Endothelial cell (in vitro differentiated cells): ENCODE data around the gene CYB561D2. TPM values are rescaled to one million over a fixed set of nuclear protein-coding genes. Genes with fewer than 3 reads are reported as not detected.

ENCODE experiments used
- DNase-seq: peaks from one replicate; pipeline ENCODE4 v3.0.0; 2021; ENCODE audit warnings: low spot score
- H3K27ac Mint-ChIP-seq: one replicate; pipeline ENCODE4 v1.8.0; 2021; ENCODE audit warnings: mixed read lengths, inconsistent platforms; ENCODE audit not compliant: unreplicated experiment
- H3K27me3 Mint-ChIP-seq: one replicate; pipeline ENCODE4 v1.8.0; 2021; ENCODE audit warnings: mild to moderate bottlenecking, moderate library complexity, mixed read lengths, inconsistent platforms; ENCODE audit not compliant: unreplicated experiment
- H3K36me3 Mint-ChIP-seq: one replicate; pipeline ENCODE4 v1.8.0; 2021; ENCODE audit warnings: mild to moderate bottlenecking, low read depth, mixed read lengths, inconsistent platforms; ENCODE audit not compliant: unreplicated experiment
- H3K4me1 Mint-ChIP-seq: one replicate; pipeline ENCODE4 v1.8.0; 2021; ENCODE audit warnings: mild to moderate bottlenecking, mixed read lengths, inconsistent platforms; ENCODE audit not compliant: unreplicated experiment
- H3K4me3 Mint-ChIP-seq: one replicate; pipeline ENCODE4 v1.8.0; 2021; ENCODE audit warnings: mild to moderate bottlenecking, mixed read lengths, inconsistent platforms; ENCODE audit not compliant: unreplicated experiment
- H3K9me3 Mint-ChIP-seq: one replicate; pipeline ENCODE4 v1.8.0; 2021; ENCODE audit warnings: mixed read lengths, inconsistent platforms; ENCODE audit not compliant: unreplicated experiment
- total RNA-seq: library from RNA; stranded (reverse); fragmentation: NEBNext Ultra II Directional; extraction: Animal tissue kit (Norgen Biotek cat#: 25700); gene quantifications from one replicate; pipeline ENCODE4 v1.2.1, GENCODE V29; 2021; ENCODE audit not compliant: unreplicated experiment
- TF ChIP-seq, protein P1 (sequence below): fragments of 200-600 bp; sonication (generic); IDR thresholded peaks from one replicate; pipeline ENCODE4 v1.5.0; 2021; ENCODE audit warnings: antibody characterized with exemption; ENCODE audit not compliant: unreplicated experiment

CYB561D2 gene
- total RNA-seq, 1 donor from 2014 or later: 5.5 TPM

- H3K27ac Mint-ChIP-seq: peak overlapping the region; percentile 70
- no peaks in the 10 kb centered on the region for H3K9me3 Mint-ChIP-seq
- H3K4me3 Mint-ChIP-seq: peak overlapping the region; percentile 96
- DNase-seq: no peak
- peaks cover 46% of the 10 kb centered on the region for H3K4me1 Mint-ChIP-seq
- peaks cover 26% of the 10 kb centered on the region for H3K27me3 Mint-ChIP-seq
- TF ChIP-seq, protein P1, sequence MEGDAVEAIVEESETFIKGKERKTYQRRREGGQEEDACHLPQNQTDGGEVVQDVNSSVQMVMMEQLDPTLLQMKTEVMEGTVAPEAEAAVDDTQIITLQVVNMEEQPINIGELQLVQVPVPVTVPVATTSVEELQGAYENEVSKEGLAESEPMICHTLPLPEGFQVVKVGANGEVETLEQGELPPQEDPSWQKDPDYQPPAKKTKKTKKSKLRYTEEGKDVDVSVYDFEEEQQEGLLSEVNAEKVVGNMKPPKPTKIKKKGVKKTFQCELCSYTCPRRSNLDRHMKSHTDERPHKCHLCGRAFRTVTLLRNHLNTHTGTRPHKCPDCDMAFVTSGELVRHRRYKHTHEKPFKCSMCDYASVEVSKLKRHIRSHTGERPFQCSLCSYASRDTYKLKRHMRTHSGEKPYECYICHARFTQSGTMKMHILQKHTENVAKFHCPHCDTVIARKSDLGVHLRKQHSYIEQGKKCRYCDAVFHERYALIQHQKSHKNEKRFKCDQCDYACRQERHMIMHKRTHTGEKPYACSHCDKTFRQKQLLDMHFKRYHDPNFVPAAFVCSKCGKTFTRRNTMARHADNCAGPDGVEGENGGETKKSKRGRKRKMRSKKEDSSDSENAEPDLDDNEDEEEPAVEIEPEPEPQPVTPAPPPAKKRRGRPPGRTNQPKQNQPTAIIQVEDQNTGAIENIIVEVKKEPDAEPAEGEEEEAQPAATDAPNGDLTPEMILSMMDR: no peak
- H3K36me3 Mint-ChIP-seq: peaks cover 42% of the 10 kb centered on the region
Measured at GRCh38 chr3:50318615-50319014, 32.0 kb upstream of the CYB561D2 start.

DNA sequence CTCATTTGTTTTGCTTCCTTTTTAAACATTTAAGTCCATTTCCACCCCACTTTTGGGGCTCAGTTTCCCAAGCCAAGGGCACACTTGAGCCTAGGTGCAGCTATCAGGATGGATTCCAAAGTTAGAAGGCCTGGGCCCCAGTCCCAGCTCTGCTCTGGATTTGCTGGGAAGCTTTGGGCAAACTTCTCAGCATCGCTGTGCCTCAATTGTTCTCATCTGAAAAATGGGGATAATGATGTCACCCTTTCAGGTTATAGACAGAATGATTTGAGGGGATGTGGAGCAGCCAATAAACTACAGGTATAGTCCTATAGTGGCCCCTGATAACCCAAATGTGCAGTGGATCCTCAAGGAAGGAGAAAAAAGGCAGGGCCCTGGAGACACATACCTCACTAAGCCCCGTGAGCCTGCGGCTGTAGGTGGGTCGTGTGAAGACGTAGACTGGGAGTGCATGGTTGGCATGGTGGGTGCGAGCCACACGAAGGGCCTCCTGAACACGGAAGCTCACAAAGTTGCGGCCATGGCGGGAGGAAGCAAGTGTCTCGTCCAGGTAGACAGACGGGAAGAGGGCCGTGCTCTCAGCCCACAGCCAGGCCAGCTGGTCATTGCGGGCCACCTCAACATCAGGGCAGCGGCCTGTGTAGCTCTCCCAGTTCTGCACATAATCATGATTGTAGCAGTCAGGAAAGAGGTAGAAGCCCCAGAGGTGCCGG is 31.3 kb upstream of the CYB561D2 start:
- H3K27me3 Mint-ChIP-seq: peaks cover 26% of the 10 kb centered on the region

GRCh38 chr3:50319894-50320625 is 30.6 kb upstream of the CYB561D2 start:
- no peaks in the 10 kb centered on the region for H3K9me3 Mint-ChIP-seq
- peaks cover 41% of the 10 kb centered on the region for H3K36me3 Mint-ChIP-seq
- H3K4me1 Mint-ChIP-seq: peaks cover 55% of the 10 kb centered on the region
- H3K27me3 Mint-ChIP-seq: peaks cover 26% of the 10 kb centered on the region
- H3K27ac Mint-ChIP-seq: peak overlapping the region; percentile 77
- TF ChIP-seq, protein P1: no peak
- H3K4me3 Mint-ChIP-seq: peak overlapping the region; percentile 96
- DNase-seq: peak; percentile 4

More for the DNA sequence above, 31.3 kb upstream of the CYB561D2 start:
- peaks cover 49% of the 10 kb centered on the region for H3K4me1 Mint-ChIP-seq
- peaks cover 36% of the 10 kb centered on the region for H3K36me3 Mint-ChIP-seq
- no peak for DNase-seq
- no peaks in the 10 kb centered on the region for H3K9me3 Mint-ChIP-seq
- TF ChIP-seq, protein P1: no peak
- H3K27ac Mint-ChIP-seq: peak overlapping the region; percentile 50
- H3K4me3 Mint-ChIP-seq: peak overlapping the region; percentile 96

DNA sequence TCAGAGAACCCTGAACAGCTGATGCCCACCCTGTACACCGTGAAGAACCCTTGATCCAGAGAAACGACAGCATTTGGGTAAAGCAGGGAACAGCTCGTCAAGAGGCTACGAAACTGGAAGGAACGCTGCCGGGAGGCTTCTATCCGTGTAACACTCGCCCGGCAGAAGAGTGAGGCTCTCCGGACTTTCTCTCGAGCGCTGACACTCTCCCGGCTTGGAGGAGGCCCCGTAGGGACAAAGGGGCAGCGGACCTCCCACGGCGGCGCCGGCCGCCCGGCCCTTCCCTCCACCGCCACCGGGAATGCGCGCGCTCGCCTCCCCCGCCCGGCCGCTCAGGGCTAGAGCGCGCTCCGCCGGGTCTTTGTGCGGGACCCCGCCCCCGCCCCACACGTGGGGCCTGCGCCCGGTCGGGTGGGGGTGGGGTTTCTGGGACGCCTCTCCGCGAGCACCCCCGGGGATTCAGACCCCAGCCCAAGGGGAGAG is 29.8 kb upstream of the CYB561D2 start:
- peaks cover 52% of the 10 kb centered on the region for H3K4me1 Mint-ChIP-seq
- TF ChIP-seq, protein P1: no peak

More for the DNA sequence above, 29.8 kb upstream of the CYB561D2 start:
- peak overlapping the region; percentile 77 for H3K27ac Mint-ChIP-seq
- peak; percentile 65 for DNase-seq
- peak overlapping the region; percentile 96 for H3K4me3 Mint-ChIP-seq
- H3K36me3 Mint-ChIP-seq: peaks cover 36% of the 10 kb centered on the region
- no peaks in the 10 kb centered on the region for H3K9me3 Mint-ChIP-seq
- peaks cover 26% of the 10 kb centered on the region for H3K27me3 Mint-ChIP-seq
